BLaER1 (cell line): Measurements from ENCODE around the gene SELE.
"Not testable (repeated sequence)": the region's sequence is repeated elsewhere in the genome, so short reads cannot be mapped to it uniquely, and the experiment has no call there.

Experiments
- H3K27ac ChIP-seq: shearing (Covaris generic); formaldehyde crosslinking; 2 replicates; pipeline ENCODE4 v1.8.1; 2022
- H3K27me3 ChIP-seq: shearing (Covaris generic); formaldehyde crosslinking; 2 replicates; pipeline ENCODE4 v1.8.1; 2022
- H3K36me3 ChIP-seq: shearing (Covaris generic); formaldehyde crosslinking; 2 replicates; pipeline ENCODE4 v1.8.1; 2022
- H3K4me1 ChIP-seq: shearing (Covaris generic); formaldehyde crosslinking; 2 replicates; pipeline ENCODE4 v1.8.1; 2022
- H3K4me2 ChIP-seq: shearing (Covaris generic); formaldehyde crosslinking; 2 replicates; pipeline ENCODE4 v1.8.1; 2022
- H3K4me3 ChIP-seq: shearing (Covaris generic); formaldehyde crosslinking; 2 replicates; pipeline ENCODE4 v1.8.1; 2022
- H3K9ac ChIP-seq: shearing (Covaris generic); formaldehyde crosslinking; 2 replicates; pipeline ENCODE4 v1.8.1; 2022
- H3K9me3 ChIP-seq: shearing (Covaris generic); formaldehyde crosslinking; 2 replicates; pipeline ENCODE4 v1.8.1; 2022
- H4K20me1 ChIP-seq: shearing (Covaris generic); formaldehyde crosslinking; 2 replicates; pipeline ENCODE4 v1.8.1; 2022
- Cebpa-rat ChIP-seq: shearing (Covaris generic); IDR thresholded peaks from 2 replicates; pipeline ENCODE4 v1.8.1; 2022

Gene SELE

DNA sequence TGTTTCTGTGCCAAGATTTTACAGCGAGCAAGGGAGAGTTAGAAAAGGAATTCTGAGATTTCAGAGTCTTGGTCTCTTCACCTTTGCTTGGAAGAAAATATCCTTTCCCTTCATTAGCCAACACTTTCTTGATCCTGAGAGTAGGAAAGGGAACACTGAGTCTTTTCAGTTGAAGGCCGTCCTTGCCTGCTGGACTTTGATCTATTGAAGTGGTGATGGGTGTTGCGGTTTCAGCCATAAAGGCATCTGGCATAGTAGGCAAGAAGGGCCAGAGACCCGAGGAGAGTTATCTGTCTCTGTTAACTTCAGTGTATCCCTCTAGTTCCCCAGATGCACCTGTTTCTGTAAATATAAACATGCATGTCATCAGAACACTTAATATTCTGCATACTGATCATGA lies 9.7 kb downstream of the SELE start:
- Histone ChIP-seq H3K4me3 (no peak overlapping the region), H3K36me3 (no peaks in the 10 kb centered on the region), H3K27me3 (no peaks in the 10 kb centered on the region), H3K9me3 (no peaks in the 10 kb centered on the region), H3K4me1 (no peaks in the 10 kb centered on the region), H4K20me1 (no peaks in the 10 kb centered on the region), H3K9ac (no peak overlapping the region), H3K27ac (no peak overlapping the region), H3K4me2 (no peak overlapping the region)
- TF ChIP-seq Cebpa-rat: no peak

GRCh38 chr1:169723763-169724162 lies 10.1 kb downstream of the SELE start:
- no peak for TF ChIP-seq Cebpa-rat
- H3K27ac ChIP-seq: no peak overlapping the region
- no peaks in the 10 kb centered on the region for H3K36me3 ChIP-seq
- H3K9ac ChIP-seq: no peak overlapping the region
- H3K4me1 ChIP-seq: no peaks in the 10 kb centered on the region
- no peaks in the 10 kb centered on the region for H3K27me3 ChIP-seq
- H3K4me3 ChIP-seq: no peak overlapping the region
- no peak overlapping the region for H3K4me2 ChIP-seq
- H4K20me1 ChIP-seq: no peaks in the 10 kb centered on the region
- no peaks in the 10 kb centered on the region for H3K9me3 ChIP-seq

- H4K20me1 ChIP-seq: no peaks in the 10 kb centered on the region
- H3K9ac ChIP-seq: no peak overlapping the region
- H3K4me2 ChIP-seq: no peak overlapping the region
- no peaks in the 10 kb centered on the region for H3K27me3 ChIP-seq
- H3K27ac ChIP-seq: no peak overlapping the region
- no peaks in the 10 kb centered on the region for H3K36me3 ChIP-seq
- TF ChIP-seq Cebpa-rat: no peak
- no peaks in the 10 kb centered on the region for H3K9me3 ChIP-seq
- no peak overlapping the region for H3K4me3 ChIP-seq
- no peaks in the 10 kb centered on the region for H3K4me1 ChIP-seq
These were observed 11.1 kb downstream of the SELE start for GRCh38 chr1:169722779-169723178.

DNA sequence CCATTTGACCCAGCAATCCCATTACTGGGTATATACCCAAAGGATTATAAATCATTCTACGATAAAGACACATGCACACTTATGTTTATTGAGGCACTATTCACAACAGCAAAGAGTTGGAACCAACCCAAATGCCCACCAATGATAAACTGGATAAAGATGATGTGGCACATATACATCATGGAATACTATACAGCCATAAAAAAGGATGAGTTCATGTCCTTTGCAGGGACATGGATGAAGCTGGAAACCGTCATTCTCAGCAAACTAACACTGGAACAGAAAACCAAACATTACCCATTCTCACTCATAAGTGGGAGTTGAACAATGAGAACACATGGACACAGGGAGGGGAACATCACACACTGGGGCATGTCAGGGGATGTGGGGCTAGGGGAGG lies 18.8 kb downstream of the SELE start:
- peaks cover 10% of the 10 kb centered on the region for H3K4me1 ChIP-seq
- H3K27me3 ChIP-seq, H3K4me2 ChIP-seq, H3K9ac ChIP-seq, H3K4me3 ChIP-seq, H3K9me3 ChIP-seq, H4K20me1 ChIP-seq, H3K27ac ChIP-seq, H3K36me3 ChIP-seq: not testable (repeated sequence)

- H3K4me2 ChIP-seq, H3K27me3 ChIP-seq, H4K20me1 ChIP-seq, H3K9ac ChIP-seq, H3K9me3 ChIP-seq, H3K36me3 ChIP-seq, H3K27ac ChIP-seq, H3K4me3 ChIP-seq: not testable (repeated sequence)
- H3K4me1 ChIP-seq: peaks cover 10% of the 10 kb centered on the region
These were observed 20.8 kb downstream of the SELE start for GRCh38 chr1:169713090-169713489.

DNA sequence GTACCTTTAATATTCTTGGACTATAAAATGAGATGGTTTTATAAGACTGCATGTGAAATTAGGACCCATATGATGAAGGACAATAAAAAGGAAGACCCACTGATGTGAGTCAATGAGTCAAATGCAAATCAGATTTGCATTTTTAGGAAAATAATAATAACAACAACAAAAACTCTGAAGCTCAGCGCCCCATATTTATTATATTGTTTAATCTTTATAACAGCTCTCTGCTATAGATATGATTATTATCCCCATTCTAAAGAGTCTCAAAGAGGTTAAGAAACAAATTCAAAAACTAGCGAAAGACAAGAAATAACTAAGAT lies 21.6 kb downstream of the SELE start:
- no peak for TF ChIP-seq Cebpa-rat
- Histone ChIP-seq H3K4me3 (no peak overlapping the region), H3K9me3 (peaks cover 9% of the 10 kb centered on the region; the same call in 1 of the 2 replicates), H3K27ac (no peak overlapping the region), H3K9ac (no peak overlapping the region), H3K4me1 (peaks cover 10% of the 10 kb centered on the region), H3K27me3 (no peaks in the 10 kb centered on the region), H3K4me2 (peak overlapping the region; percentile 58; the same call in 1 of the 2 replicates), H4K20me1 (no peaks in the 10 kb centered on the region), H3K36me3 (no peaks in the 10 kb centered on the region)

DNA sequence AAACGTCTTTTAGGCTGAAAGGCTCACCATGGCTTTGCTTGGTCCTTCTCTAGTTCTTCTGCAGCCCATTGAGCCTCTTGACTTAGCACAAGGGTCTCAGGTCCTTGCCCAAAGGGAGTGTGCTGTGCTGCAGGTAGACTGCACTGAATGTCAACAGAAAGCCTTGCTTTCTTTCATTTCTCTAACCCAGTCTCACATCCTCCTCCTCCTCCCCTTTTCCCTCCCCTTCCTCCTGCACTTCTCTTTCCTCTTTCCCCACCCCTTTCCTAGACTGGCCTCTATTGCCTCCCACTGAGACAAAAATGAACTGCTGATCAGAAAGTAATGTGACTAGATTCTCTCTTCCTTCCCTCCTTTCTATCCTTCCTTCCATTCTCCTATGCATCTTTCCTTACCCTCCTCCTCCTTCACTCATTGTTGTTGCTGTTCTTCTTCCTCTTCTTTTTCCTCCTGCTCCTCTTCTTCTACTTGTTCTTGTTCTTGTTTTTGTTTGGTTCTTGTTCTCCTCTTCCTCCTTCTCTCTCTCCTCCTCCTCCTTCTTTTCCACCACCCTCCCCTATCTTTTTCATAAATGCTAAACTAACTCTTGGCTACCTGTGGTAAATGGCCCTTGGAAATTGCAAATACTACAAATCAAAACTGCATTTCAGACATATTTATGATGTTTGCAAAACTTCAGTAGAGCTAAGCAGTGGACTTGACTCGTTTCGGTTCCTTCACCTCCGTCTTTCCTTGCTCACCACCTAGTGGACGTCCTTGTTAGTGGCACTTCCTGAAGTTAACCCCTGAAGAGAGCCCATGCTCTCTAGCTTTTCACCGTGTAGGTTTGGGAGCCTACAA lies 22.2 kb downstream of the SELE start, which contains the start of gene SELL:
SELL (minus strand) TSS at position 152 of the 840 bp plus-strand sequence; CDS start at position 30, 122 bp downstream.
- H3K9me3 ChIP-seq: peaks cover 9% of the 10 kb centered on the region; the same call in 1 of the 2 replicates
- H3K36me3 ChIP-seq: no peaks in the 10 kb centered on the region
- no peak for TF ChIP-seq Cebpa-rat
- no peak within 1 kb of the TSS for H3K9ac ChIP-seq
- peak within 1 kb of the TSS; percentile 58 for H3K4me2 ChIP-seq
- H3K27me3 ChIP-seq: no peaks in the 10 kb centered on the region
- H3K4me3 ChIP-seq: peak within 1 kb of the TSS; percentile 33; the same call in 1 of the 2 replicates
- H3K27ac ChIP-seq: no peak within 1 kb of the TSS
- no peaks in the 10 kb centered on the region for H4K20me1 ChIP-seq
- H3K4me1 ChIP-seq: peaks cover 10% of the 10 kb centered on the region

DNA sequence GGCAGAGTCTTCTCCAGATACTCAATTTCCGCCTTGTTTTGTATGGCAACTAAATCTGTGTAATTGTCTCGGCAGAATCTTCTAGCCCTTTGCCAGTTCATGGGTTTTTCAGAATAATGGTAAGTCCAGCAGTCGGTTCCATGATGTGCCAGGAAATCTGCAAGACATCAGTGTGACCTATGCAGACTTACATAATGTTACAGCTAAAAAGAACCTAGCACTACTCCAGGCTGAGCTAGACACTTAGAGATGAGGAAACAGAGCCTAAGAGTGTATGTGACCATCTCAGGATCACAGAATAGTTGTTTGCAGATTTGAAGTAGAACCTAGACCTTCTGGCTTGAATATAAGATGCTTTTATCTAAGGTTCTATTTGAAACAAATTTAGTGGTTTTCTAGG lies 25.2 kb downstream of the SELE start:
- Histone ChIP-seq H3K27ac (no peak overlapping the region), H3K4me1 (peaks cover 10% of the 10 kb centered on the region), H3K27me3 (no peaks in the 10 kb centered on the region), H3K9me3 (peaks cover 9% of the 10 kb centered on the region; the same call in 1 of the 2 replicates), H3K36me3 (no peaks in the 10 kb centered on the region), H3K4me2 (no peak overlapping the region), H3K9ac (no peak overlapping the region), H3K4me3 (no peak overlapping the region), H4K20me1 (no peaks in the 10 kb centered on the region)
- TF ChIP-seq Cebpa-rat: no peak

DNA sequence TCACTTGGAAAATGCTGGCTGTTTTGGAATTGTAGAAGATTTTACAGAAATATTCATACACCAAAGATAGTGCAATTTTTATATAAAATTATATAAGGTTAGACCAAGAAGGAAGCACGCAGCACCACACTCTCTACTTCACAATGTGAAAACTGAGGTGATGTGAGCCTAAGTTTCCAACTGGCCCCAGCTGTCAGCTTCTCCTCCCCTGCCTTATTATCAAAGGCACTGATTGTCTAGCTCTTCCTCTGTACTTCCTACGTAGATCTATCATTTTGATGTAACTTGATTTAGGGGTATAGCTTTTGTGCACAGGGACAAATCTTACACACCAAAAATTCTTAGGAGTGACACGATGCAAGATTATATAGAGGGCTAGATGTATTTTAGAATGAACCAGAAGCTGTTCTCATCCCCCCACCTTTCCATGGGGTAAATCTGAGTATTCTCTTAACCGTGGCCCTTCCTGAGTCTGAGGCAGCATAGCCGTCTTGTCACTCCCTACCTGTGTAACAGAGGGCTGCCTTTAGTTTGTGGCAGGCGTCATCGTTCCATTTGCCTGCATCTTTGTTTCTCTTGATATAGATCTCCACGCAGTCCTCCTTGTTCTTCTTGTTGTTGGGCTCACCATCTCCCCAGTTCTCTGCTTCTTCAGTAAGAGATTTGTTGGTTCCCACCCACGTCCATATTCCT lies 25.8 kb downstream of the SELE start:
- Histone ChIP-seq H3K9ac (no peak overlapping the region), H3K4me2 (no peak overlapping the region), H3K36me3 (no peaks in the 10 kb centered on the region), H3K9me3 (peaks cover 4% of the 10 kb centered on the region; the same call in 1 of the 2 replicates), H4K20me1 (no peaks in the 10 kb centered on the region), H3K4me3 (no peak overlapping the region), H3K27ac (no peak overlapping the region), H3K27me3 (no peaks in the 10 kb centered on the region), H3K4me1 (peaks cover 10% of the 10 kb centered on the region)
- no peak for TF ChIP-seq Cebpa-rat

DNA sequence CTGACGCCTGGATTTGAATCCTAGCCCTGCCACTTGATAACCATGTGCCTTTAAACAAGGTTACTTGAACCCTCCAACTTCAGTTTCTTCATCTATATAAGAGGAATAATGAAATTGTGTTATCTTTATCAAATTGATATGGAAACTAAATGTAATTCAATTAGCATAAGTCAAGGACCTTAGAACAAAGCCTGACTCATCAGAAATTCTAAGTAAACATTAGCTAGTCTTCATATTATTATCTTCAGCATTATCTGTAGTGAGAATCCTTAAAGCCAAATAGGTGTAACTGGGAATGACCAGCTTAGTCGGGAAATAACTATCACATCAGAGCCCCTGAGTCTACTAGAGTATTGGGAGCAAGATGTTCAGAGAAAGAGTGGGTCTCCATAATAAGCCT lies 29.1 kb downstream of the SELE start:
- H3K4me2 ChIP-seq: no peak overlapping the region
- H3K27ac ChIP-seq: no peak overlapping the region
- no peaks in the 10 kb centered on the region for H3K36me3 ChIP-seq
- H3K4me1 ChIP-seq: peaks cover 18% of the 10 kb centered on the region
- H4K20me1 ChIP-seq: no peaks in the 10 kb centered on the region
- H3K4me3 ChIP-seq: no peak overlapping the region
- no peak overlapping the region for H3K9ac ChIP-seq
- H3K27me3 ChIP-seq: no peaks in the 10 kb centered on the region
- no peak for TF ChIP-seq Cebpa-rat
- H3K9me3 ChIP-seq: no peaks in the 10 kb centered on the region
